ENCODE data around the gene PPP4C.

DNA sequence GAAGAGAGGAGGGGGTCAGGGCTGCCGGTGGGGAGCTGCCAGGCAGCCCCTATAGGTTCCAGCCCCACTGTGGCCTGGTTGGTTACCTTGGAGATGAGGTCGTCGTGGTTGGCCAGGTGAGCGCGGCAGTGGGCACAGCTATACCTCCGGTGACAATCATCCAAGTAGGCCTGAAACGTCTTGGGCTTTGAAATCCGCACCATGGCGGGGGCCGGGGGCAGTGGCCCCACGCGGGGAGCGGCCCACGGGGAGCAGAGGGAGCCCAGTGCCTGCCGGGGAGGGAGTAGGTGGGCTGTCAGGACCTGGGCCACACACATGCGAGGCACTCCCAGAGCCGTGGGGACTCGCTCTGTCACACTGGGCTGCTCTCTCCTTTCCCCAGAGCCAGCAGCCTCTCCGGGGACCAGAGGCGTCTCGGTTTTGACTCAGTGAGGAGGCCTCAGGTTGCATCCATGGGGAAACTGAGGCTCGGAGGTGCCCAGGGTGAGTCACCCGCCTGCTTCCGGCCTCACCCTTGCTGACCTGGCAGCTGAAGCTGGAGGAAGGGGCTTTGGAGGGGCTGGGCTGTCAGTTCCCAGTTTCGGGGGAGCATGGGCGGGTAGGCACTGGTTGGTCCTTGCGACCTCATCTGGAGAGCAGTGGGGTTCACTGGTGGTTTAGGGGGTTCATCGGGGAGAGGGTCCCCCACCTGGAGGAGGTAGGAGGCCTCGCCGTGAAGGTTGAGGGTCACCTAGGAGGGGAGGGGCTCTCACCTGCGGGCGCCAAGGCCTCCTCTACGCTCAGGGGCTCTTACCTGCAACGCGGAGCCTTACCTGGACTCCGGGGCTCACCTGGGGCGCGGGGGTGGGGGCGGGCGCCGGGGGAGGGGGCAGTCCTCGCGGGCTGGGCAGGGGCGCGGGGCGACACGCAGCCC lies 19.6 kb downstream of the PPP4C start:
- TF ChIP-seq, protein P1, sequence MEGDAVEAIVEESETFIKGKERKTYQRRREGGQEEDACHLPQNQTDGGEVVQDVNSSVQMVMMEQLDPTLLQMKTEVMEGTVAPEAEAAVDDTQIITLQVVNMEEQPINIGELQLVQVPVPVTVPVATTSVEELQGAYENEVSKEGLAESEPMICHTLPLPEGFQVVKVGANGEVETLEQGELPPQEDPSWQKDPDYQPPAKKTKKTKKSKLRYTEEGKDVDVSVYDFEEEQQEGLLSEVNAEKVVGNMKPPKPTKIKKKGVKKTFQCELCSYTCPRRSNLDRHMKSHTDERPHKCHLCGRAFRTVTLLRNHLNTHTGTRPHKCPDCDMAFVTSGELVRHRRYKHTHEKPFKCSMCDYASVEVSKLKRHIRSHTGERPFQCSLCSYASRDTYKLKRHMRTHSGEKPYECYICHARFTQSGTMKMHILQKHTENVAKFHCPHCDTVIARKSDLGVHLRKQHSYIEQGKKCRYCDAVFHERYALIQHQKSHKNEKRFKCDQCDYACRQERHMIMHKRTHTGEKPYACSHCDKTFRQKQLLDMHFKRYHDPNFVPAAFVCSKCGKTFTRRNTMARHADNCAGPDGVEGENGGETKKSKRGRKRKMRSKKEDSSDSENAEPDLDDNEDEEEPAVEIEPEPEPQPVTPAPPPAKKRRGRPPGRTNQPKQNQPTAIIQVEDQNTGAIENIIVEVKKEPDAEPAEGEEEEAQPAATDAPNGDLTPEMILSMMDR (conservative IDR thresholded peaks at IDR 0.05), result no peak
- no peak for TF ChIP-seq EZH2 (IDR thresholded peaks at IDR 0.05; ENCODE audit: low read depth)

All from PC-9 (cell line).